Measurements from ENCODE around the gene BTNL3.

- TF ChIP-seq CTCF (IDR thresholded peaks at IDR 0.05; ENCODE audit: poor library complexity) (no peak), EZH2 (IDR thresholded peaks at IDR 0.05; ENCODE audit: borderline replicate concordance) (no peak), EZH2phosphoT487 (IDR thresholded peaks at IDR 0.05; ENCODE audit: low read depth, severe bottlenecking, unreplicated experiment) (no peak)
Observed at GRCh38 chr5:181042036-181042713, 53.5 kb downstream of the BTNL3 start.
